Liver (tissue), 9 donors: ENCODE data around the gene KIZ. TPM values are rescaled to one million over a fixed set of nuclear protein-coding genes. Genes with fewer than 3 reads are reported as not detected.
A peak's percentile ranks its signal among the peaks of the same experiment; 100 is the strongest.

ENCODE experiments used
- DNase-seq: peaks from one replicate; pipeline ENCODE4 v3.0.0-alpha.2; 2017; ENCODE audit warnings: low spot score
- H3K27ac ChIP-seq, 2 donors: one replicate each; pipeline ENCODE4 v1.7.0; 2013; ENCODE audit warnings: inconsistent platforms in 2 of 2, low read length in 2 of 2, control low read depth in 1 of 2, low read depth in 1 of 2, mild to moderate bottlenecking in 1 of 2
- H3K27me3 ChIP-seq, 4 donors: one replicate each; pipeline versions ENCODE4 v1.6.1 to v1.7.0; 2013; ENCODE audit warnings: low read length in 3 of 4, inconsistent platforms in 1 of 4, mild to moderate bottlenecking in 1 of 4, moderate library complexity in 1 of 4; ENCODE audit not compliant: control insufficient read depth in 4 of 4, insufficient read depth in 4 of 4
- H3K36me3 ChIP-seq, 4 donors: one replicate each; pipeline versions ENCODE4 v1.6.1 to v1.7.0; 2013; ENCODE audit warnings: low read length in 3 of 4, mild to moderate bottlenecking in 3 of 4, low read depth in 1 of 4, moderate library complexity in 1 of 4; ENCODE audit not compliant: control insufficient read depth in 4 of 4, insufficient read depth in 3 of 4
- H3K4me1 ChIP-seq, 4 donors: one replicate each; pipeline versions ENCODE4 v1.6.1 to v1.7.0; 2013; ENCODE audit warnings: low read length in 3 of 4, mild to moderate bottlenecking in 3 of 4, moderate library complexity in 1 of 4; ENCODE audit not compliant: control insufficient read depth in 4 of 4, insufficient read depth in 4 of 4
- H3K4me3 ChIP-seq, 3 donors: one replicate each; pipeline versions ENCODE4 v1.6.1 to v1.7.0; 2013; ENCODE audit warnings: low read length in 3 of 3, control low read depth in 1 of 3, low read depth in 1 of 3, mild to moderate bottlenecking in 1 of 3
- H3K9ac ChIP-seq, 2 donors: one replicate each; pipeline ENCODE4 v1.7.0; 2013; ENCODE audit warnings: low read length in 2 of 2, mild to moderate bottlenecking in 2 of 2, moderate library complexity in 2 of 2, control low read depth in 1 of 2, low read depth in 1 of 2
- H3K9me3 ChIP-seq, 4 donors: one replicate each; pipeline versions ENCODE4 v1.6.1 to v1.7.0; 2013; ENCODE audit warnings: low read length in 3 of 4; ENCODE audit not compliant: control insufficient read depth in 4 of 4
- EGR1 ChIP-seq, 2 donors: IDR thresholded peaks; 2 replicates each; pipeline ENCODE4 v1.6.1; 2016 to 2018; ENCODE audit warnings: antibody characterized with exemption in 2 of 2, low read depth in 2 of 2
- FOXA1 ChIP-seq: IDR thresholded peaks from 2 replicates; pipeline ENCODE4 v1.6.1; 2016; ENCODE audit warnings: antibody characterized with exemption
- FOXA2 ChIP-seq: IDR thresholded peaks from 2 replicates; pipeline ENCODE4 v1.6.1; 2016; ENCODE audit warnings: antibody characterized with exemption
- GABPA ChIP-seq, 2 donors: IDR thresholded peaks in 1 of 2; conservative IDR thresholded peaks in 1 of 2; 2 replicates each; pipeline ENCODE4 v1.6.1; 2016; ENCODE audit warnings: antibody characterized with exemption in 2 of 2, mild to moderate bottlenecking in 1 of 2, moderate library complexity in 1 of 2
- HNF4A ChIP-seq, 2 donors: conservative IDR thresholded peaks; 2 replicates each; pipeline ENCODE4 v1.6.1; 2016; ENCODE audit warnings: antibody characterized with exemption in 2 of 2, mild to moderate bottlenecking in 2 of 2
- HNF4G ChIP-seq: IDR thresholded peaks from 2 replicates; pipeline ENCODE4 v1.6.1; 2016; ENCODE audit warnings: antibody characterized with exemption
- JUND ChIP-seq, 2 donors: IDR thresholded peaks; 2 replicates each; pipeline ENCODE4 v1.6.1; 2016; ENCODE audit warnings: antibody characterized with exemption in 2 of 2
- NR2F2 ChIP-seq: IDR thresholded peaks from 2 replicates; pipeline ENCODE4 v1.6.1; 2016; ENCODE audit warnings: antibody characterized with exemption
- RAD21 ChIP-seq, 2 donors: IDR thresholded peaks; 2 replicates each; pipeline ENCODE4 v1.6.1; 2016; ENCODE audit warnings: antibody characterized with exemption in 2 of 2, mild to moderate bottlenecking in 2 of 2
- REST ChIP-seq: IDR thresholded peaks from 2 replicates; pipeline ENCODE4 v1.6.1; 2016; ENCODE audit warnings: antibody characterized with exemption, mild to moderate bottlenecking
- RXRA ChIP-seq, 2 donors: IDR thresholded peaks; 2 replicates each; pipeline ENCODE4 v1.6.1; 2017 to 2018; ENCODE audit warnings: antibody characterized with exemption in 2 of 2, mild to moderate bottlenecking in 1 of 2
- SP1 ChIP-seq: IDR thresholded peaks from 2 replicates; pipeline ENCODE4 v1.6.1; 2018; ENCODE audit warnings: antibody characterized with exemption, mild to moderate bottlenecking
- TAF1 ChIP-seq: conservative IDR thresholded peaks from 2 replicates; pipeline ENCODE4 v1.6.1; 2016; ENCODE audit warnings: antibody characterized with exemption, mild to moderate bottlenecking
- YY1 ChIP-seq: IDR thresholded peaks from 2 replicates; pipeline ENCODE4 v1.6.1; 2016; ENCODE audit warnings: antibody characterized with exemption, mild to moderate bottlenecking
- WGBS: extraction: QIAGEN DNeasy Blood & Tissue Kit; methylation state at CpG from one replicate; pipeline ENCODE4 v1.1.7; 2013; 5-methylcytosine and 5-hydroxymethylcytosine counted together
- polyA plus RNA-seq, 2 donors: library from polyadenylated mRNA; stranded (reverse) in 1 of 2; unstranded in 1 of 2; fragments of 200-250 nt in 1 of 2; fragments of >200 nt in 1 of 2; fragmentation: Nextera tagmentation in 1 of 2; extraction: Ambion mirVana in 1 of 2; gene quantifications; one replicate each; pipeline versions ENCODE4 v1.2.1 to v1.2.3, GENCODE V29; 2013 to 2015
- total RNA-seq, 2 donors: library from RNA; depleted of rRNA; stranded (reverse); fragments of >200 nt; gene quantifications; one replicate each; pipeline ENCODE4 v1.2.3, GENCODE V29; 2014
- TF ChIP-seq, protein P1 (sequence below): IDR thresholded peaks from 2 replicates; pipeline ENCODE4 v1.6.1; 2016; ENCODE audit warnings: antibody characterized with exemption
- TF ChIP-seq, protein P2 (sequence below): IDR thresholded peaks from 2 replicates; pipeline ENCODE4 v1.6.1; 2016; ENCODE audit warnings: antibody characterized with exemption
- TF ChIP-seq, protein P3 (sequence below): fragments of 150-350 bp; IDR thresholded peaks from 2 replicates; pipeline ENCODE4 v1.5.1; 2017; ENCODE audit warnings: improper control_type of control experiment, low read depth, low read length; ENCODE audit not compliant: missing input control
- TF ChIP-seq, protein P4 (sequence below): IDR thresholded peaks from 2 replicates; pipeline ENCODE4 v1.6.1; 2016; ENCODE audit warnings: antibody characterized with exemption
- donor health status: healthy.
- donor health status: healthy.
- donor health status: healthy.
- donor health status: healthy.
- donor health status: healthy.

The KIZ gene
- total and polyA plus RNA-seq, 4 donors = 3.0 to 9.5 (median 5.2) TPM

GRCh38 chr20:21203088-21203656 lies 77.3 kb downstream of the KIZ start:
- Histone ChIP-seq H3K36me3 (peaks cover 0 to 3% (median under 1%) of the 10 kb centered on the region in 4 donors), H3K9me3 (no peaks in the 10 kb centered on the region), H3K9ac (no peak overlapping the region), H3K4me1 (peaks cover 0 to 16% (median 11%) of the 10 kb centered on the region in 4 donors), H3K27ac (no peak overlapping the region), H3K27me3 (no peaks in the 10 kb centered on the region), H3K4me3 (no peak overlapping the region)
- 38% methylated on average over 4 of the region's 4 CpGs for WGBS
- TF ChIP-seq HNF4A (conservative IDR thresholded peaks at IDR 0.05) (peak; percentile 49 to 68), GABPA (IDR thresholded peaks at IDR 0.05 in 1 of 2, conservative IDR thresholded peaks at IDR 0.05 in 1 of 2) (no peak), YY1 (no peak), JUND (IDR thresholded peaks at IDR 0.05) (no peak), REST (no peak), NR2F2 (no peak), EGR1 (IDR thresholded peaks at IDR 0.05; ENCODE audit: low read depth in 2 of 2) (no peak), SP1 (no peak), RXRA (IDR thresholded peaks at IDR 0.05) (peak; percentile 57 to 84), RAD21 (IDR thresholded peaks at IDR 0.05) (no peak), FOXA1 (no peak), HNF4G (no peak)
- TF ChIP-seq, protein P1, sequence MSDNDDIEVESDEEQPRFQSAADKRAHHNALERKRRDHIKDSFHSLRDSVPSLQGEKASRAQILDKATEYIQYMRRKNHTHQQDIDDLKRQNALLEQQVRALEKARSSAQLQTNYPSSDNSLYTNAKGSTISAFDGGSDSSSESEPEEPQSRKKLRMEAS = no peak
- TF ChIP-seq, protein P2, sequence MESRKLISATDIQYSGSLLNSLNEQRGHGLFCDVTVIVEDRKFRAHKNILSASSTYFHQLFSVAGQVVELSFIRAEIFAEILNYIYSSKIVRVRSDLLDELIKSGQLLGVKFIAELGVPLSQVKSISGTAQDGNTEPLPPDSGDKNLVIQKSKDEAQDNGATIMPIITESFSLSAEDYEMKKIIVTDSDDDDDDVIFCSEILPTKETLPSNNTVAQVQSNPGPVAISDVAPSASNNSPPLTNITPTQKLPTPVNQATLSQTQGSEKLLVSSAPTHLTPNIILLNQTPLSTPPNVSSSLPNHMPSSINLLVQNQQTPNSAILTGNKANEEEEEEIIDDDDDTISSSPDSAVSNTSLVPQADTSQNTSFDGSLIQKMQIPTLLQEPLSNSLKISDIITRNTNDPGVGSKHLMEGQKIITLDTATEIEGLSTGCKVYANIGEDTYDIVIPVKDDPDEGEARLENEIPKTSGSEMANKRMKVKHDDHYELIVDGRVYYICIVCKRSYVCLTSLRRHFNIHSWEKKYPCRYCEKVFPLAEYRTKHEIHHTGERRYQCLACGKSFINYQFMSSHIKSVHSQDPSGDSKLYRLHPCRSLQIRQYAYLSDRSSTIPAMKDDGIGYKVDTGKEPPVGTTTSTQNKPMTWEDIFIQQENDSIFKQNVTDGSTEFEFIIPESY = no peak
- TF ChIP-seq, protein P3, sequence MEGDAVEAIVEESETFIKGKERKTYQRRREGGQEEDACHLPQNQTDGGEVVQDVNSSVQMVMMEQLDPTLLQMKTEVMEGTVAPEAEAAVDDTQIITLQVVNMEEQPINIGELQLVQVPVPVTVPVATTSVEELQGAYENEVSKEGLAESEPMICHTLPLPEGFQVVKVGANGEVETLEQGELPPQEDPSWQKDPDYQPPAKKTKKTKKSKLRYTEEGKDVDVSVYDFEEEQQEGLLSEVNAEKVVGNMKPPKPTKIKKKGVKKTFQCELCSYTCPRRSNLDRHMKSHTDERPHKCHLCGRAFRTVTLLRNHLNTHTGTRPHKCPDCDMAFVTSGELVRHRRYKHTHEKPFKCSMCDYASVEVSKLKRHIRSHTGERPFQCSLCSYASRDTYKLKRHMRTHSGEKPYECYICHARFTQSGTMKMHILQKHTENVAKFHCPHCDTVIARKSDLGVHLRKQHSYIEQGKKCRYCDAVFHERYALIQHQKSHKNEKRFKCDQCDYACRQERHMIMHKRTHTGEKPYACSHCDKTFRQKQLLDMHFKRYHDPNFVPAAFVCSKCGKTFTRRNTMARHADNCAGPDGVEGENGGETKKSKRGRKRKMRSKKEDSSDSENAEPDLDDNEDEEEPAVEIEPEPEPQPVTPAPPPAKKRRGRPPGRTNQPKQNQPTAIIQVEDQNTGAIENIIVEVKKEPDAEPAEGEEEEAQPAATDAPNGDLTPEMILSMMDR = no peak
- no peak for DNase-seq

DNA sequence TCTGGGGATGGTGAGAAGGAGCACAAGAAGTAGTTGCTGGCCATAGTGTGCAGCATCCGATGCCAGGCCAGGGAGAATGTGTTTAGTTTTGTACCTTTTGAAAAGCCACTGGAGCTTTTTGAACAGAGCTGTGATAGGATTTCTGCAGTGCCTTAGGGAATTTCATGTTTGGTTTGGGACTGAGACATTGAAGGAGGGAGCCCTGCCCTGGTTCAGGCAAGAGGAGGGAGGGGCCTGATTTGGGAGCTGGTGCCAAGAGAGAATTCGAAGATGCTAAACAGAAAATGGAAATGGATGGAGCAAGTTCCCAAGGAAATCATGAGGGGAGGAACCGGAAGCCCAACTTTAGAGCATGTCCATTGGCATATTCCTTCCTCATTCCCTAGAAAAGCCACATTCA lies 80.7 kb downstream of the KIZ start:
- Histone ChIP-seq H3K27me3 (no peaks in the 10 kb centered on the region), H3K27ac (no peak overlapping the region), H3K9me3 (no peaks in the 10 kb centered on the region), H3K4me1 (peaks cover 0 to 12% (median 11%) of the 10 kb centered on the region in 4 donors), H3K9ac (no peak overlapping the region), H3K36me3 (peaks cover 0 to 3% (median under 1%) of the 10 kb centered on the region in 4 donors), H3K4me3 (no peak overlapping the region)
- 88% methylated on average over 3 of the region's 3 CpGs for WGBS
- DNase-seq = no peak
- TF ChIP-seq, protein P2 = no peak
- TF ChIP-seq SP1 = no peak
- TF ChIP-seq RAD21 (IDR thresholded peaks at IDR 0.05) = no peak
- TF ChIP-seq FOXA1 = no peak
- no peak for TF ChIP-seq HNF4A (conservative IDR thresholded peaks at IDR 0.05)
- TF ChIP-seq REST = no peak
- TF ChIP-seq JUND (IDR thresholded peaks at IDR 0.05) = no peak
- TF ChIP-seq, protein P1 = no peak
- TF ChIP-seq TAF1 = no peak
- no peak for TF ChIP-seq FOXA2
- TF ChIP-seq HNF4G = no peak
- TF ChIP-seq, protein P4, sequence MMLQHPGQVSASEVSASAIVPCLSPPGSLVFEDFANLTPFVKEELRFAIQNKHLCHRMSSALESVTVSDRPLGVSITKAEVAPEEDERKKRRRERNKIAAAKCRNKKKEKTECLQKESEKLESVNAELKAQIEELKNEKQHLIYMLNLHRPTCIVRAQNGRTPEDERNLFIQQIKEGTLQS = no peak
